IPS-18c (cell line): ENCODE measurements around the gene TMEM80.

Source experiments
- H3K4me3 ChIP-seq: 2 replicates; pipeline ENCODE4 v1.7.0; 2013; ENCODE audit warnings: low read depth, mild to moderate bottlenecking, low read length, moderate library complexity; ENCODE audit not compliant: insufficient read depth
- H3K9me3 ChIP-seq: one replicate; pipeline ENCODE4 v1.6.1; 2013; ENCODE audit warnings: mild to moderate bottlenecking, low read length, moderate library complexity; ENCODE audit not compliant: control insufficient read depth, insufficient read depth

The TMEM80 gene

DNA sequence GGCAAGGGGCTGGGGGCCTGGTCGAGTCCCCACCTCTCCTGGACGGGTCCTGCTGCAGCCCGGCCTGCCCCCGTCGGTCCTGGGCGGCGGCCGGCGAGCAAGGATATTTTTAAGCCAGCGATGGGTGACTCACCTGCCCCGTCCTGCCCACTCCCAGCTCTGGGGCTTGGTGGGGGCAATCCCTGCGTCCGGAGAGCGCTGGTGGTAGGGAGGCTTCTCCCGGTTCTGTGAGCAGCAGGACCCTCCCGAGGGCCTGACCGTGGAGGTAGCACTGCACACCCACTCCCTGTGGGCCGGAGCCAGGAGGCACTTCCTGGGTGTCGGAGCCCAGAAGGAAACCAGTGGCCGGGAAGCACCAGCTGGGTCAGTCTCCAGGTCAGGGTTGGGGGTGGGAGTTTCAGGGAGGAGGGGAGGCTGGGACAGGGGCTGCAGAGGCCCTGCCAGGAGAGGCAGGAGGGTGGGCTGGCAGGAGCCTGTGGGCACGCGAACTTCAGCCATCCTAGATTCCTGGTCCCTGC lies 10.9 kb downstream of the TMEM80 start:
- Histone ChIP-seq H3K9me3 (no peaks in the 10 kb centered on the region), H3K4me3 (peak overlapping the region; percentile 57)

DNA sequence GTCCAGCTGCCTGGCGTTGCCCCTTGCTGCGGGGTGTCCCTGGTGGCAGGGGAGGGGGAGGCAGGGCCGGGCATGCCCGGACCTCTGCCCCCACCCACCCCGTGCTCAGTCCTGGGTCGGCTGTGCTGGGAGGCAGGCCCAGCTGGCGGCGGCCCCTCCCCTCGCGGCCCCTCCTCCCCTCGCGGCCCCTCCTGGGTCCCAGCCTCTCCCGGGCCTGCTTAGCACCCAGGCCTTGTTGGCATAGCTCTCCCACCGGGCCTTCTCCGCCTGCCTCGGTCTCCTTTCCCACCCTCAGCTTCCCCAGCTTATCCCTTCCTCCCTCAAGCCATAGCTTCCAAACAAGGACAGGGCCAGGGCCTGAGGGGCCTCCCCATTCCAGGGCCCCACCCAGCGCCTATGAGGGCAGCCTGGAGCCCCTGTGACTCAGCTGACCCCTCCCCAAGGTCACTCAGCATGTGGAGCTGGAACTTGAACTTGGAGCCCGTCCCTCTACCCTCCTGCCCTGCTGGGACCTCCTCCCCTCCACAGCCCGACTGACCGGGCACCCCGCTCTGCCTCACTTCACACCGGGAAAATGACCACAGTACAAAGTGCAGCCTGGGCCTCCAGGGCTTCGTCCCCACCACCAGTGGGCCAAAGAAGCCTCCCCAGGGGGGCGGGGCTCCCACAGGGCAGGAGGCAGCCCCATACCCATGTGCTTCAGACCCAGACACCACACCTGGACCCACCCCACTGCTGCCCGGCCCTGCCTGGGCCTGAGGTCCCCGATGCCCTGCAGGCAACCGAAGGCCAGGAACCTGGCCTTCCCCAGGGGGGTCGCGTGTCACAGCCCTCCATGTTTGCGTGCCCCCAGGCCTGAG lies 11.6 kb downstream of the TMEM80 start:
- H3K4me3 ChIP-seq, result peak overlapping the region; percentile 57

DNA sequence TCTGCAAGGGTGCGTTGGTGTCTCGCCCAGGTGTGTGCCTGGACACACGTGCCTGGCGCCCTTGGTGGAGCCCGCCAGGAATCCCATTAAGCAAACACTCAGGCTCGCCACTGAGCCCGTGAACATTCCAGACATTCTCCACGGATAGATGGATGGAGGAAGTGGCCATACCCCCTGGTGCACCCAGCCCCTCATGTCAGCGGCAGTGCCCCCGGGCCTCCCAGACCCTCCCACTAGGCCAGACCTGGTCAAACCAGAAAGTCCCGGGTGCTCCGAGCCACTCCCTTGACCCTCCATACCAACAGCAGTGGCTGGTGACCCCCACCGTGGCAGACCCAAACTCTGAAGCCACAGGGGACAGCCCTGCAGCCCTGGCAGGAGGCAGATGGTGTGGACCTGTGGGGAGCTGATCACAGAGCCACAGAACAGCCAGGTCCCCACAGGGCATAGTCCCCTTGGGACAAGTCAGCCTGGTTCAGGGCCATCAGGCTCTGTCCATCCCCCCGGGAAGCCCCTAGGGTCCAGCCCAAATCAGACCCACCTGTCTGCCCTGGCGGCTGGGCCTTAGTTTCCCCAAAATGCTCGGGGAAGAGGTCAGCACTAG lies 12.3 kb downstream of the TMEM80 start:
- peak overlapping the region; percentile 15; the same call in 1 of the 2 replicates for H3K4me3 ChIP-seq
- H3K9me3 ChIP-seq, result no peaks in the 10 kb centered on the region

More for the DNA sequence above, 11.6 kb downstream of the TMEM80 start:
- H3K9me3 ChIP-seq, result no peaks in the 10 kb centered on the region

DNA sequence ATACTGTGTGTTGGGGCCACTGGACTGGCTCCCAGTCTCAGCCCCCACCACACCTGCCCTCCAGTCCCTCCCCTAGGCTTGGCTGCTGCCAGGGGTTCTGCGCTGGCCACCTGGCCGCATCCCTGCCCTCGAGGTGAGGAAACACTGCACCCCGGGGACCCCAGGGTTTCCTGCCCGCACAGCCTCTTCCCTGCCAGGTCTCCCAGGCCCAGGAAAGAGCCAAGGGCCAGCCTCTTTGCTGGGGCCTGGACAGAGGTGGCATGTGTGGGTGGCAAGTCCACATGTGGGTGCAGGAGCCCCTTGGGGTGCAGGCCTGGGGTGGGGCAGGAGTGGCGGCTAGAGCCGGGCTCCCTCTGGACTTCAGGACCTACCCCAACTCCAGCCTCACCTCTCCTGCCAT lies 12.9 kb downstream of the TMEM80 start:
- Histone ChIP-seq H3K9me3 (no peaks in the 10 kb centered on the region), H3K4me3 (no peak overlapping the region)

DNA sequence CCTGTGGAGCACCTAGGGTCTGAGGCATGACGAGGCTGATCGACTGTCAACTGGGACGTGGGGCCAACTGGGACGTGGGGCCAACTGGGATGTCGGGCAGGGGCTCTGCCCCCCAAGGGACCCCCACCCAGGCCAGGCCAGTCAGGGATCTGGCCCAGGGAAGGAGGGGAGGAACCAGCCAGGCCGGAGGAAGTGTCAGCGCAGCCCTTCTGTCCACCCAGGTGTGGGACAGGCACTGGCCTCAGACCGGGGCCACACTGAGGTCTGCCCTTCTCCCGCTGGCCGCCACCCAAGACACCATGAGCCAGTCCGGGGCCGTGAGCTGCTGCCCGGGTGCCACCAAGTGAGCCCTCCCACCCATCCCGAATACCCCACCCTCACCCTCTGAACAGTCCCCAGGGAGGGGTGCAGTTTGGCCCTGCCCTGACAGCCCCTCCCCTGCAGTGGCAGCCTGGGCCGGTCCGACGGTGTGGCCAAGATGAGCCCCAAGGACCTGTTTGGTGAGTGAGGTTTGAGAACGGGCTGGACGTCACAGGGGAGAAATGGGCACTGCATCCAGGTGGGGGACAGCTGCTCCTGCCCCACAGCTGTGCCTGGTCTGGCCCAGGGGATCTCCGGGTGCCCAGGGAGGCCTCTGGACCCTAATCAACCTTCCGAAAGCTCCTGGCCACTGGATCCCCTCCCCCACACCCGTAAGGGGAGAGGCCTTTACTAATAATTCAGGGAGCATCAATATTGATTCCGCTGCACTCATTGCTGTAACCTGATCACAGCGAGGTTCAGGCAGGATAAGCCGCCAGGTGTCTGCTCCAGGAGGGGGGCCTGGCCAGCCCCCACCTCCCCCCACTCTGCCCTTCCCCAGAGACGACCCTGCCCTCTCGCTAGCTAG lies 13.7 kb downstream of the TMEM80 start:
- Histone ChIP-seq H3K9me3 (no peaks in the 10 kb centered on the region), H3K4me3 (no peak overlapping the region)

DNA sequence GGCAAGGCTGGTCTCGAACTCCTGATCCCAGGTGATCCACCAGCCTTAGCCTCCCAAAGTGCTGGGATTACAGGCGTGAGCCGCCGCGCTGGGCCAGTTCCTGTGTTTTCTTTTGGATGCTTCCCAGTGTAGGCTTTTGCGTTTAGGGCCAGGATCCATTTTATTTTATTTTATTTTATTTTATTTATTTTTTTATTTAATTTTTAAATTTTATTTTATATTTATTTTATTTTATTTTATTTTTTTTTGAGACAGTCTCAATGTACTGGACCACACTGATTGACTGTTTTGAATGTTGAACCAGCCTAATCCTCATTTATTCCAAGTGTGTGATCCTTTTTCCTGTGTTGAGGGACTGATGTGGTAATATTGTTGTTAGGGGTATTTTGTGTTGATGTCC lies 18.8 kb downstream of the TMEM80 start:
- Histone ChIP-seq H3K9me3 (no peaks in the 10 kb centered on the region), H3K4me3 (no peak overlapping the region)

DNA sequence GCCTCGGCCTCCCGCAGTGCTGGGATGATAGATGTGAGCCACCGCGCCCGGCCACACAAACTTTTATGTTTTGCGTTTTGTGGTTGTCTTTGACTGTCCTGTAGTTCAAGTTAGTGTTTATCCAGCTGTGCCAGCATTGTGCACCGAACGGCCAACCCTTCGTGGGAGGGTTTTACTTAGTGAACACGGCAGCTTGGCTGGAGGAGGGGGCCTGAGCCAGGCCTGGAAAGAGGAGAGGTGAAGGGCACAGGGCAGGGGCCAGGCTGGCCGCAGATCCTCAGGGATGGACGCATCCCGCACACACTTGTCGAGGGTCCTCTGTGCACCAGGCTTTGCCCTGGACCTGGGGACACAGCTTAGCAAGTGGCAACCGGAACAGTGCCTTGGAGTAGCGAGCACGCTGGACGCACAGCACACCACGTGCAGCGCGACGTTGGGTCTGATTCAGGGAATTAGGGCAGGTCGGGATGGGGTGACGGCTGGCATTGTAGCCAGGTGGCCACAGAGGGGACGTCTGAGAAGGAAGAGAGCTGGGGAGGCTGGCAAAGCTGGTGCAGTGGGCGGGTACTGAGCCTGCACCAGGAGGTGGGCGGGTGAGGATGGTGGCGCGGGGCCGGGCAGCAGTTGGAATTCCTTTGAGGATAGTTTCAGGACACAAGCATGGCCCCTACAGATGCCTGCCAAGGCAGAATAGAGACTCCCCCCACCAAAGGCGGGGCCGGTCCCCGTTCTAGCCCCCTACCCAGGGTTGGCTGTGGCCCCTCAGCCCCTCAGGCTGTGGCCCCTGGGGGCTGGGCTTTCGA lies 23.8 kb downstream of the TMEM80 start:
- no peak overlapping the region for H3K4me3 ChIP-seq
- H3K9me3 ChIP-seq, result peaks cover 2% of the 10 kb centered on the region

DNA sequence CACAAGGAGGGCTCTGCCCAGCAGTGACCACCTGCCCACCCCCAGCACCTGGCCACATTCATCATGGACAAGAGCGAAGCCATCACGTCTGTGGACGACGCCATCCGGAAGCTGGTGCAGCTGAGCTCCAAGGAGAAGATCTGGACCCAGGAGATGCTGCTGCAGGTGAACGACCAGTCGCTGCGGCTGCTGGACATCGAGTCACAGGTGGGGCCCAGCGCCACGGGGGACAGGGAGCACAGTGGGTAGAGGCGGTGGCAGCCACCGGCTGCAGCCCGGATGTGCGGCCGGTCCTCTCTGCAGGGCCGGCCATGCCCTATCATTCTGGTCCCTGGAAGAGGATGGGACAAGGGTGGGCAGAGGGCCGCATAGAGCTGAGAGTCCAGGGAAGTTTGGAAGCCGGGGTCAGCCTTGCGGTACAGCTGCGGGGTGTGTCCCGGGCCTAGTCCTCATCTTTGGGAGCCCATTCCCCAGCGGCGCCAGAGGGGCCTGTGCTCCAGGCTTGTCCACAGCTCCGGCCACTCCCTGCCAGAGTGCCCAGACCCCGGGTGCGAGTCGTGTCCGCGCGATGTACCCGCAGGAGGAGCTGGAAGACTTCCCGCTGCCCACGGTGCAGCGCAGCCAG lies 24.5 kb downstream of the TMEM80 start:
- peaks cover 2% of the 10 kb centered on the region for H3K9me3 ChIP-seq
- H3K4me3 ChIP-seq, result peak overlapping the region; percentile 4; the same call in 1 of the 2 replicates

DNA sequence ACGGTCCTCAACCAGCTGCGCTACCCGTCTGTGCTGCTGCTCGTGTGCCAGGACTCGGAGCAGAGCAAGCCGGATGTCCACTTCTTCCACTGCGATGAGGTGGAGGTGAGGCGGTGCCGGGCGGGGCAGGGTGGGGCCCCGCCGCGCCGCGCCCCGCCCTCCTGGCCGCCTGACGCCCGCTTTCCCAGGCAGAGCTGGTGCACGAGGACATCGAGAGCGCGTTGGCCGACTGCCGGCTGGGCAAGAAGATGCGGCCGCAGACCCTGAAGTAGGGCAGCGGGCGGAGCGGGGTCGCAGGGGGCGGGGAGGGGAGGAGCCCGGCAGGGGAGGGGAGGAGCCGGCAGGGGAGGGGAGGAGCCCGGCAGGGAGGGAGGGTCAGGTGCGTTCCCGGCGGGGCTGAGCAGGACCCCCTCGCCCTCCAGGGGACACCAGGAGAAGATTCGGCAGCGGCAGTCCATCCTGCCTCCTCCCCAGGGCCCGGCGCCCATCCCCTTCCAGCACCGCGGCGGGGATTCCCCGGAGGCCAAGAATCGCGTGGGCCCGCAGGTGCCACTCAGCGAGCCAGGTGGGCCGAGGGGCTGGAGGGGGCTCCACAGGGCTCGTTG lies 25.1 kb downstream of the TMEM80 start:
- H3K9me3 ChIP-seq, result peaks cover 2% of the 10 kb centered on the region
- H3K4me3 ChIP-seq, result peak overlapping the region; percentile 4; the same call in 1 of the 2 replicates

DNA sequence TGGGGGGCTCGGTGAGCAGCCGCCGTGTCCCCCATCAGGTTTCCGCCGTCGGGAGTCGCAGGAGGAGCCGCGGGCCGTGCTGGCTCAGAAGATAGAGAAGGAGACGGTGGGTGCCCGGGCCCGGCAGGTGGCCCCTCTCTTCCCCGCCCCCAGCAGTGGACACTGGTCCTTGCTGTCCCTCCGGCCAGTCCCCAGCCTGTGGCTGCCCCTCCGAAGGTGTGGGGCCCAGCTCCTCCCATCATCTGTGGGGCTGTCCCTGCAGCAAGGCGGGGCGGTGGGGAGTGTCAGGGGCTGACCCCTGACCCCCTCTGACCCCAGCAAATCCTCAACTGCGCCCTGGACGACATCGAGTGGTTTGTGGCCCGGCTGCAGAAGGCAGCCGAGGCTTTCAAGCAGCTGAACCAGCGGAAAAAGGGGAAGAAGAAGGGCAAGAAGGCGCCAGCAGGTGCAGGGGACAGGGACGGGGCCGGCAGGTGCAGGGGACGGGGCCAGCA lies 25.7 kb downstream of the TMEM80 start:
- Histone ChIP-seq H3K4me3 (no peak overlapping the region), H3K9me3 (peaks cover 2% of the 10 kb centered on the region)

DNA sequence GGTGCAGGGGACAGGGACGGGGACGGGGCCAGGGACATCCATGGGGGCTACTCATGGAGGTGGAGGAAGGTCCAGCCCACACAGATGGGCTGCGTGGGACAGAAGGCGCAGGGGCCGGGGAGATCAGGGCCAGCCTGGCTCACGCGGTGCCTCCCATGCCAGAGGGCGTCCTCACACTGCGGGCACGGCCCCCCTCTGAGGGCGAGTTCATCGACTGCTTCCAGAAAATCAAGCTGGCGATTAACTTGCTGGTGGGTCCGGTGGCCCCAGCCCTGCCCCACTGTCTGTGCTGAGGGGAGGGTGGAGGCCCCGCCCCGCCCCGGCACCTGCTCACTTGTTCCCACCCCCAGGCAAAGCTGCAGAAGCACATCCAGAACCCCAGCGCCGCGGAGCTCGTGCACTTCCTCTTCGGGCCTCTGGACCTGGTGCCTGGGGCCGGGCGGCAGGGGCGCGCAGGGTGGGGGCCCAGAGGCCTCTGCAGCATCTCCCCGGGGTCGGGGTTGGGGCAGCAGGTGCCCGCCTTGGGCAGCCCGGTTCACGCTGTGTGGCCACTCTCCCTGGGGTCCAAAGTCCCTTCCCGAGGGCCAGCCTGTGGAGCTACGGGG lies 26.2 kb downstream of the TMEM80 start:
- Histone ChIP-seq H3K9me3 (peaks cover 2% of the 10 kb centered on the region), H3K4me3 (no peak overlapping the region)

DNA sequence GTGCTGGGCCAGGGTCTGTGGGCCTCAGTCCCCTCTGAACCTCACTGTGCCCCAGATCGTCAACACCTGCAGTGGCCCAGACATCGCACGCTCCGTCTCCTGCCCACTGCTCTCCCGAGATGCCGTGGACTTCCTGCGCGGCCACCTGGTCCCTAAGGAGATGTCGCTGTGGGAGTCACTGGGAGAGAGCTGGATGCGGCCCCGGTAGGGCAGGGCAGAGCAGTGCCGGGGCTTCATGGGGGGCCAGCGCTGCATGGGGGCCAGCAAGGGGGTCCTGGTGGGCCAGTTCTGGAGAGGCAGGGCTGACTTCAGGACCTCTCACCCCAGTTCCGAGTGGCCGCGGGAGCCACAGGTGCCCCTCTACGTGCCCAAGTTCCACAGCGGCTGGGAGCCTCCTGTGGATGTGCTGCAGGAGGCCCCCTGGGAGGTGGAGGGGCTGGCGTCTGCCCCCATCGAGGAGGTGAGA lies 26.8 kb downstream of the TMEM80 start:
- peaks cover 2% of the 10 kb centered on the region for H3K9me3 ChIP-seq
- H3K4me3 ChIP-seq, result no peak overlapping the region

DNA sequence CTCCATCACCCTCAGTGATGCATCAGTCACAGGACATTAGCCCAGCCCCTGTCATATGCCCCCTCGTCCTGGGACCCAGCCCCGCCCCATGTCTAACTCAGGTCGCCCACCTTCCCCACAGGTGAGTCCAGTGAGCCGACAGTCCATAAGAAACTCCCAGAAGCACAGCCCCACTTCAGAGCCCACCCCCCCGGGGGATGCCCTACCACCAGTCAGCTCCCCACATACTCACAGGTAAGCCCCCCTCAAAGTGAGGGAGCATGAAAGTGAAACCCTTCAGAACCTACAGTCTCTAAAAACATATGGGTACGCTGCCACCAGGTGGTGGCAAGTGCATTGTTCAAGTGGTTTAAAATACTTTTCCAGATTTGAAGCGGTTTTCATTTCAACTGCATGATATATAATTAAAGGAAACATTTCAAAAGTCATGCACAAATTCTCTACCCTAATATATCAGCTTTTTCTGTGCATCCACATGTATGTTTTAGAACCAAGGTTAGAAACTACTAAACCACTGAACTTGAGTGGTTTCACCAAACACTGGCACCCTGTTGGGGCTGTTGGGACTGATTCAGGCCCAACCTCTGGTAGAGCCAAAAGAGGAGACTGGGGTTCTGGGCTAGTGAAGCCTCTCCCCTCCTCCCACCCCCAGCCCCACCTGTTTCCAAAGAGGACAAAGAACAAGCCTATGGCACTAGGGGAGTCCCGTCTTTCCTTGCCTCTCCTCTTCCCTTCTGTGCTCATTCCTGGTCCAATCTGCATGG lies 27.7 kb downstream of the TMEM80 start:
- peaks cover 2% of the 10 kb centered on the region for H3K9me3 ChIP-seq
- no peak overlapping the region for H3K4me3 ChIP-seq

DNA sequence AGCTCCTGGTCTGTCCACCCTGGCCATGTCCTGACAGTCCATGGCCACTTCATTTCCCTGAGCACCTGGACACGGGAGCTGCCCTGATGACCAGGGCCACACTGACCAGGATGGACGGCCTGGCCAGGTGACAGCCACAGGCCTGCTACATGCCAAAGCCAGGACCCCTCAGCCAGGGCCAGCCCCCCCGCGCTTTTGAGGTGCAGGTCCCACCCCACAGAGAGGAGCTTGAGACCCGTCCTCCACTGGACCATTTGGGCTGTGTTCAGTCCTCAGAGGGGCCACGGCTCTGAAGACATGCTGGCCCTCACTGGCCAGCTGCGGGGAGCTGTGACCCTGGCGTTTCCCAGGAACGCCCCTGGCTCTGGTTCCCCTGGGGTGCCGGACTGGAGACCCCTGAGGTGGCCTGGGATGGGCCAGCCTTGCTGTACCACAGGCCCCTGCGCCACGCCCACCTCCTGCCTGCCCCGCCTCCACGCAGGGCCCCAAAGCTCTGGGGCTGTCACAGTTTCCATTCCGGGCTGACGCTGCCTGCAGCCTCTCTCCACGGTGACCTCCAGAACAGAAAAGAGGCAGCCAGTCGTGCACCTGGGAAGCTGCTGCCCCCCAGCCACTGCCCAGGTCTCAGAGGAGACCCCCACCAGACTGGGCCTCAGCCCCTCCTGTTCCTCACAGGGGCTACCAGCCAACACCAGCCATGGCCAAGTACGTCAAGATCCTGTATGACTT lies 28.6 kb downstream of the TMEM80 start:
- H3K4me3 ChIP-seq, result no peak overlapping the region
- peaks cover 2% of the 10 kb centered on the region for H3K9me3 ChIP-seq
